Measurements from ENCODE around the gene ST7.

Gene ST7

GRCh38 chr7:116966601-116967000 is 13.3 kb downstream of the ST7 start:
- CTCF ChIA-PET: interaction anchor here (0.6 kb wide), 1 partner anchor 175 kb away, joined by 4 read pairs; no protein-coding TSS in a partner anchor
- DNase-seq (ENCODE audit: extremely low spot score): no peak

GRCh38 chr7:116967254-116967922 is 14.1 kb downstream of the ST7 start:
- CTCF ChIA-PET: interaction anchor here (0.6 kb wide), 1 partner anchor 174 kb away, joined by 4 read pairs; no protein-coding TSS in a partner anchor
- no peak for DNase-seq (ENCODE audit: extremely low spot score)
- TF ChIP-seq NFRKB (IDR thresholded peaks at IDR 0.05) (no peak), FOXM1 (IDR thresholded peaks at IDR 0.05; ENCODE audit: borderline replicate concordance) (no peak), SP1 (IDR thresholded peaks at IDR 0.05) (no peak), ARNT (IDR thresholded peaks at IDR 0.05) (no peak), ZNF384 (IDR thresholded peaks at IDR 0.05) (no peak), HDGF (IDR thresholded peaks at IDR 0.05; ENCODE audit: borderline replicate concordance) (no peak), FOXA1 (IDR thresholded peaks at IDR 0.05) (no peak), BHLHE40 (IDR thresholded peaks at IDR 0.05; ENCODE audit: borderline replicate concordance) (no peak), L3MBTL2 (conservative IDR thresholded peaks at IDR 0.05) (no peak)
- POLR2A ChIA-PET: no interaction called here

More at GRCh38 chr7:116966601-116967000, 13.3 kb downstream of the ST7 start:
- POLR2A ChIA-PET: no interaction called here
- TF ChIP-seq FOXA1 (IDR thresholded peaks at IDR 0.05) (no peak), NFRKB (IDR thresholded peaks at IDR 0.05) (no peak), ELF4 (IDR thresholded peaks at IDR 0.05) (no peak), TARDBP (IDR thresholded peaks at IDR 0.05) (no peak), ARNT (IDR thresholded peaks at IDR 0.05) (no peak), SP1 (IDR thresholded peaks at IDR 0.05) (no peak), BHLHE40 (IDR thresholded peaks at IDR 0.05; ENCODE audit: borderline replicate concordance) (no peak), FOXK2 (IDR thresholded peaks at IDR 0.05) (no peak), SUZ12 (IDR thresholded peaks at IDR 0.05) (no peak), L3MBTL2 (conservative IDR thresholded peaks at IDR 0.05) (no peak), ZNF384 (IDR thresholded peaks at IDR 0.05) (no peak), FOXM1 (IDR thresholded peaks at IDR 0.05; ENCODE audit: borderline replicate concordance) (no peak), CTBP1 (IDR thresholded peaks at IDR 0.05; ENCODE audit: borderline replicate concordance) (no peak), LEF1 (IDR thresholded peaks at IDR 0.05; ENCODE audit: borderline replicate concordance) (no peak)

- POLR2A ChIA-PET: no interaction called here
- CTCF ChIA-PET: no interaction called here
- DNase-seq (ENCODE audit: extremely low spot score): no peak
- no peak for TF ChIP-seq SP1 (IDR thresholded peaks at IDR 0.05)
- TF ChIP-seq FOXA1 (IDR thresholded peaks at IDR 0.05): no peak
- TF ChIP-seq HDGF (IDR thresholded peaks at IDR 0.05; ENCODE audit: borderline replicate concordance): no peak
- no peak for TF ChIP-seq LEF1 (IDR thresholded peaks at IDR 0.05; ENCODE audit: borderline replicate concordance)
- TF ChIP-seq SUZ12 (IDR thresholded peaks at IDR 0.05): no peak
- TF ChIP-seq L3MBTL2 (conservative IDR thresholded peaks at IDR 0.05): no peak
- TF ChIP-seq ELF4 (IDR thresholded peaks at IDR 0.05): no peak
- no peak for TF ChIP-seq BHLHE40 (IDR thresholded peaks at IDR 0.05; ENCODE audit: borderline replicate concordance)
- no peak for TF ChIP-seq PKNOX1 (IDR thresholded peaks at IDR 0.05)
- TF ChIP-seq ZNF384 (IDR thresholded peaks at IDR 0.05): no peak
Measured at GRCh38 chr7:116967983-116968382, 14.7 kb downstream of the ST7 start.

GRCh38 chr7:116968631-116969030 is 15.3 kb downstream of the ST7 start:
- no peak for TF ChIP-seq NFRKB (IDR thresholded peaks at IDR 0.05)
- no peak for TF ChIP-seq CTBP1 (IDR thresholded peaks at IDR 0.05; ENCODE audit: borderline replicate concordance)
- no peak for TF ChIP-seq FOXM1 (IDR thresholded peaks at IDR 0.05; ENCODE audit: borderline replicate concordance)
- TF ChIP-seq FOXK2 (IDR thresholded peaks at IDR 0.05): no peak
- TF ChIP-seq SP1 (IDR thresholded peaks at IDR 0.05): no peak
- no peak for TF ChIP-seq ARNT (IDR thresholded peaks at IDR 0.05)
- no peak for TF ChIP-seq SUZ12 (IDR thresholded peaks at IDR 0.05)
- TF ChIP-seq L3MBTL2 (conservative IDR thresholded peaks at IDR 0.05): no peak
- TF ChIP-seq TARDBP (IDR thresholded peaks at IDR 0.05): no peak
- no peak for TF ChIP-seq BHLHE40 (IDR thresholded peaks at IDR 0.05; ENCODE audit: borderline replicate concordance)
- TF ChIP-seq ELF4 (IDR thresholded peaks at IDR 0.05): no peak
- TF ChIP-seq HDGF (IDR thresholded peaks at IDR 0.05; ENCODE audit: borderline replicate concordance): no peak
- no peak for TF ChIP-seq FOXA1 (IDR thresholded peaks at IDR 0.05)
- no peak for TF ChIP-seq LEF1 (IDR thresholded peaks at IDR 0.05; ENCODE audit: borderline replicate concordance)
- no peak for TF ChIP-seq PKNOX1 (IDR thresholded peaks at IDR 0.05)
- no peak for TF ChIP-seq ZNF384 (IDR thresholded peaks at IDR 0.05)
- CTCF ChIA-PET: no interaction called here
- no peak for DNase-seq (ENCODE audit: extremely low spot score)
- POLR2A ChIA-PET: no interaction called here

GRCh38 chr7:116969371-116969902 is 16.1 kb downstream of the ST7 start:
- no peak for TF ChIP-seq SP1 (IDR thresholded peaks at IDR 0.05)
- no peak for TF ChIP-seq PKNOX1 (IDR thresholded peaks at IDR 0.05)
- TF ChIP-seq CTBP1 (IDR thresholded peaks at IDR 0.05; ENCODE audit: borderline replicate concordance): no peak
- no peak for TF ChIP-seq ELF4 (IDR thresholded peaks at IDR 0.05)
- no peak for TF ChIP-seq L3MBTL2 (conservative IDR thresholded peaks at IDR 0.05)
- no peak for TF ChIP-seq BHLHE40 (IDR thresholded peaks at IDR 0.05; ENCODE audit: borderline replicate concordance)
- TF ChIP-seq SUZ12 (IDR thresholded peaks at IDR 0.05): no peak
- no peak for TF ChIP-seq TARDBP (IDR thresholded peaks at IDR 0.05)
- no peak for TF ChIP-seq FOXK2 (IDR thresholded peaks at IDR 0.05)
- TF ChIP-seq FOXM1 (IDR thresholded peaks at IDR 0.05; ENCODE audit: borderline replicate concordance): no peak
- no peak for TF ChIP-seq FOXA1 (IDR thresholded peaks at IDR 0.05)
- TF ChIP-seq ARNT (IDR thresholded peaks at IDR 0.05): no peak
- TF ChIP-seq HDGF (IDR thresholded peaks at IDR 0.05; ENCODE audit: borderline replicate concordance): no peak
- no peak for DNase-seq (ENCODE audit: extremely low spot score)
- CTCF ChIA-PET: interaction anchor here (0.6 to 1.1 kb wide), 2 partner anchors 15 to 187 kb away, joined by 3 read pairs; no protein-coding TSS in a partner anchor
- POLR2A ChIA-PET: interaction anchor here (1.1 kb wide), 1 partner anchor 16 kb away, joined by 3 read pairs; the partner anchor contains the start of gene ST7

Data from HEK293T (cell line).